GM11168 (cell line): ENCODE measurements around the gene SOX13.

Source experiments
- in situ Hi-C: fragments of 300-500 bp; cut with MboI; formaldehyde crosslinking; loops from one replicate; pipeline ENCODE4 v1.12.0; 2022; ENCODE audit warnings: low sequenced_read_pairs; ENCODE audit not compliant: unreplicated experiment

The SOX13 gene

DNA sequence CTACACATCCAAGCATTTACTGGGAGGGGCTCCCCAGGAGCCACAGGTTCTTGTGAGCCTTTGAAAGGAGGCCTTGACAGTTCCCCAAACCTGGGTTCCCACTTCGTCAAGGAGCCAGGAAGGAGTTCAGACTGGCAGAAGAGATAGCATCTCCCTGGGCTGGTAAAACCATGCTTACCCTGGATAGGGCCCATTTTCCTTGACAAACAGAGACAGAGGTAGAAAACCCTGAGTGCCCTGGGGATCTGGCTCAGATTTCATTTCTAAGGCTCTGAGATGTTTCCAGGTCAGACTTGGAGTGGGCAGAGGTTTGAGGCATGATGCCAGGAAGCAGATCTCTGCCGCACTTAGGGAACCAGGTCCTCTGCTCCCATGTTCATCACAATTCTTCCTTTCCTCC, 76.2 kb downstream of the SOX13 start:
- in situ Hi-C loops: no loop called here

DNA sequence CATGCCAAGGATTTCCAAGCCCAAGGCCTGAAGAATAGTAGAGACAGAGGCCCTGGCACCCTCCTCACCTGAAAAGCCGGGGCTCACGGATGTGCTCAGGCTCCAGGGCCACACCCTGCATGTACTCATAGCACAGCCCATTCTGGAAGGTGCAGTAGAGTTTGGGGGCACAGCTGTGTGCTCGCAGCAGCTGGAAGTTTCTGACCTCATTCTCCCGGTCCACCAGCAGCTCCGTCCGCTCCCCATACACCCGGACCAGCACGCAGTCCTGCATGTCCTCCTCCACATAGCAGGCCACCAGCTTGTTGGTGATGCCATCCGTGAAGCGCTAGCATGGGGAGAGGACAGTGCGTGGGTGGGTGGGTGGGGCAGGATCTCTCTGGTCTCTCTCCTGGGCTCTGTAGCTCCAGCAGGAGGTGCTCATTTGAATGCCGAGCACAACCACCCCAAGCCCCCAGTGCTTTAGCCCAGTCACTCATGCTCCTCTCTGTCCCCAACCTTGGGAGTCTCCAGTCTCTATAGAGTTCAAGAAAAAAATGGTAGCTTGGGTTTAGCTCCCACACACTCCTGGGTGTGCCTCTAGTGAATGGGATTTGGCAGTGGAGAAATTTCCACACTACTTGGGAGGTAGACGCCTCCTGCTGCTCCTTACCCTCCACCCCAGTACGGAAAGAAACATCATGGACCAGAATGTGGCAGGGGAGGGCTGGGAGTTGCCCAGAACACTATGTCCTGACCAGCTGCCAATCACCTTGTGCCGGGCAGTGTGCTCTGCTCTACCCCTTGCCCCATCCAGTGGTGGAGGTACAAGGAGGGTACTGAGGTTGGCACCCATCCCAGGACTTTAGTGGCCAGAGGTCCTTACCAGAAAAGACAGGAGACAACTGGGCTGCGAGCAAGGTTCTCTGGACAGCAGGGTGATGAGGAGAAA, 77.0 kb downstream of the SOX13 start:
- in situ Hi-C loops: no loop called here

DNA sequence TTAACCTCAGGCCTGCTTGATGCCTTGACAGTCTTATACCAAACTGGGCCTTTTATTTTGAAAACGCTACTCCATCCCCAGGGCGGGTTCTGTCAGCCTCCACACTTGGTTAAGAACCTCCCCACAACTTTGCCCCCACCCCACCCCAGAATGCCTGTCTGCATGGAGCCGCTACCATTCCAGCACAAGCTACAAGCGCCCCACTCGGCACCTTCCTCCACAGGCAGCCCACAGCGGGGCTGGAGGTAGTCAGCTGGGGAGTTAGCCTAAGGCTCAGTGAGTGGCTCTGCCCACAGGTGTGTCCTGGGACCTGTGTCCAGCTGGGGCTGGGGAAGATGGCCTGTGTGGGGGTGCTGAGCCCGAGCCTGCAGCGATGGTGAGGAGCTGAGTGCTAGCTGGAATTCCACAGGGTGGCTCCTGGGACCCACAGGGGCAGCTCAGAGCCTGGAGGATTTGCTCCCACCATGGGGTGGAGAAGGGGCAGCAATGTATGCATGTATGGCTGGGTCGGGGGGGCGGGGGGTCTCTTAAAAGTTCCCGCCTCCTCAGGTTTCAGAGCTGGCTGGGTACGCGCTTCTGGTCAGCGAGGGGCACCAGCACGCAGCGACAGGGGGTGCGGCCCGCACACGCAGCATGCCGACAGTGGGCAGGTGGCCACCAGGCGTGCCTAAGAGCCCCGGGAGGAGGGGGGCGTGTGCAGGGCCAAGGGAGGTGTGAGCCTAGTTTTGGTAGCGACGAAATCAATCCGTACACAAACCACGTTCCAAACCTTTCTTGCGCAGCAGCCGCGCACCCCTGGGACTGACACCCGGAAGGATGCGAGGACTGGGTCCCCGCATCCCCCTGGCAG, 78.0 kb downstream of the SOX13 start:
- in situ Hi-C loops: no loop called here

DNA sequence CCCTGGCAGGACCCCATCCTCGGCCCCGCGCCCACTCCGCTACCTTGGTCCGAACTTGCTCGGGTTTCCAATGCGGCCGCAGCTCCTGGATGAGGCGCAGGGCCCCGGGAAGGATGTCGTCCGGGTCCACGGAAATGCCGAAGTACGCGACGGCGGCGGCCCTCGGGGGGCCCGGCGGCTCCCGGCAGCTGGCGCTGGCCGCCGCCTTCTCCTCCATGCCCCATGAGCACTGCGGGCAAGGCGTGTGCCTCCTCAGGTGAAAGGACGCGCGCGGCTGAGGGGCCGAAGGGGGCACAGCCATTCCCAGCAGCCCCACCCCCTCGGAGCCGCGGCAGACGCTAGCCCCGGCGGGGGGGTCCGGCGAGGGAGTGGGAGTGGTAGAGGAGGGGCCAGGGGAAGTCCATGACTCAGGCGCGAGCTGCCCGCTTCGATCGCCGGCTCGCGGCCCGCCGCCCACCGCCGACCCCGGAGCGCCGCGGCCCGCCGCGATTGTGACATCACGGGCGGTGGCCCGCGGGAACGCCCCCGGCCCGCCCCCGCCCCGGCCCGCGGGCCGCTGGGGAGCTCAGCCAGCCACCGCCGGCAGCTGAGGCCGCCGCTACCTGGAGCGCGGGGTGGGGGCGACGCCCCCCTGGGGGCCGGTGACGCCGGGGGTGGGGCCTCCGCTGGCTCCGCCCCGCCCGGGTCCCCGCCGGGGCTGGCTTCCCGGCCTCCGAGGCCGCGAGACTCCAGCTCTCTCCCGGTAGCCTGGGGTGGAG, 78.8 kb downstream of the SOX13 start, which contains the start of gene ETNK2:
Gene ETNK2 (minus strand): TSS at position 493 of the 758 bp plus-strand sequence. CDS start 192 bp downstream, at position 301.
- in situ Hi-C loops: no loop called here

DNA sequence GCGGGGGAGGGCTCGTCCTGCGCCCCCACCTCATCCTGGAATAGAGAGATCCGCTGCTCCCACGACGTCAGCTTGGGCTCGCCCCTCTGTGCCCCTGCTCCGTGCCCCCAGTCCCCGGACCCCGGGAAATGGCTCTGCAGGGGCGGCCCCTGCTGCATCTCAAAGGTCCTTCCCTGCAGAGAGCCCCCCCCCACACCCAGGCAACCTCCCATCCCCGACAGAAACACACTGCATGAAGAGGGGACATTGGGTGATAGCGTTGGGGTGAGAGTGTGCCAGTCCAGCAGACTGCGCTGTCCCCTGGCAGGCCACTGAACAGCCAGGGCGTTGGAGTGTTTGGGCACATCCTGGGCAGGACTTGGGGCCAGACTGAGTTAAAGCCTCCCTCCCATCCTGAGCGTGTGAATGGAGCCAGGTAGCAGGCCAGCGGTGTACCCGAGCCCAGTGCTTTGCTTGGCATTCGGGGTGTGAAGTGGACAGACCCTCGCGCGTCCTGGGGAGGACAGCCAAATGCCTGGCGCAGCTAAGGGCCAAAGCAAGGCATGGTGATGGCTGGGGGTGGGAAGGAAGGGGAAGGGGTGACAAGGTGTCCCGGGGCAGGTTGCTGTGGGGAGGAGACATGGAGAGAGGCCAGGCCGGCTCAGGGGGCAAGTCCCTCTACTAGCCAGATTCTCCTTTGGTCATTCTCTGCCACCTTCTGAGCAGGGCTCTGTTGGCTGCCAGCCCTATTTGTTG, 79.6 kb downstream of the SOX13 start:
- in situ Hi-C loops: no loop called here

DNA sequence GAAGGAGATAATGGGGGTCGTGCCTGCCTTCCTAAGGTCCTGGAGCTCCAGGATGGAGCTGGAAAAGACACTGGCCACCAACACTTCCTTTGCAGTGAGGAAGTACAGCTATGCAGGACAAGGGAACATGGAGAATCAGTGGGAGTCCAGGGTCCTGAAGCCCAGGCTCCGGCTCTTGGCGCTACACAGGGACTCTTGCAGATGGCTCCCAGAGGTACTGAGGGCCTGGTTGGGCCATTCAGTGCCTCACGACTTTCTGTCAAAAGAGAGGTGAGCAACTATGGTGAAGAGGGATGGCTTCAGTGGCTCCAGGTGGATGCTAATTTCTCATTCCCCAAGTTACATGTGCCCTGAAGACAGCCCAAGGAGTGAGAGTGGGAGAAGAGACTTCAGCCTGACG, 80.8 kb downstream of the SOX13 start:
- in situ Hi-C loops: no loop called here

DNA sequence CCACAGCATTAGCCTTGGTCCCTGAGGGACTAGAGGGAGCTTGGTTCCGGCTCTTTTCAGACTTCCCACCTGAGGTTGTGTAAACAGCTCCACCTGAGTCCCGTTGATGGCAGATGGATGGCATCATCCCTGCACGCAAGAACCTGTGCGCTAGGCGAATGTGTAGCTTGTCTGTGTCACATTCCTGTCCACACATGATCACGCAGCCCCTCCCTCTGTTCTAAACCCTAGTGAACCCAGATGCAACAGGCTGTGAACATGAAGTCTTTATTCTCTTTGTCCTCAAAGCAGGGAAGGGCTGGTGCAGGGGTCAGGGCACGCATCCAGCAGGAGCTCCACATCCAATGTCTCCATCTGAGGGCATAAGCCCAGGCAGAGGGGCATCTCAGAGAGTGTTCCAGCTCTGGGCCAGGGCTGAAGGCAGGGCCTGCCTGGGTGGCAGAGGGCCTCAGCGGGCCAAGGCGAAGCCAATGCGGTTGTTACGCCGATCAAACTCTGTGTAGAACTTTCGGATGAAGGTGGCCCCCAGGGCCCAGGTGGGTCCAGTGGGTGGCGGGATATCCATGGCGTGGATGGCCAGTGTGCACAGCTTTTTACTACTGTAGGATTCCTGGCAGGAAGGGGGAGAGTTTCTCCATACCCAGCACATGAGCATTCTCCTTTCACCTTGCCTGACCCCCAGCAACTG, 81.8 kb downstream of the SOX13 start:
- in situ Hi-C loops: no loop called here

DNA sequence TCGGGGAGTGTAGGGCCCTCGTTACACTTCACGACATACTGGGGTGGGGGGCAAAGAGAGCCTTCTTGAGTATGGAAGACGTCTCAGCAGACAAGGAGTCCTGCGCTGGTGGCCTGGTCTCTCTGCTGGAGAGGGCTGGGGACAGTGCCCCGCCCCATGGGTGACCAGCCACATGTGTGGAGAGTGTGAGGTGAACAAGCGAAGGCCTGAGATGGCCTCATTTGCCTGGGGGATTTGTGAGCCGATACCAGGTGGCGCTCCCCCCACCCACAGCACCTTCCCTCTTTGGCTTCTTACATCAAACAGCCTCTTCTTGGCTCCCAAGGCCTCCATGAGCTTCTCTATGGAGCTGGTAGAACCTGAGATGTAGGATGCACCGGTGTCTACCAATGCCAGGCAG, 83.0 kb downstream of the SOX13 start:
- in situ Hi-C loops: no loop called here

DNA sequence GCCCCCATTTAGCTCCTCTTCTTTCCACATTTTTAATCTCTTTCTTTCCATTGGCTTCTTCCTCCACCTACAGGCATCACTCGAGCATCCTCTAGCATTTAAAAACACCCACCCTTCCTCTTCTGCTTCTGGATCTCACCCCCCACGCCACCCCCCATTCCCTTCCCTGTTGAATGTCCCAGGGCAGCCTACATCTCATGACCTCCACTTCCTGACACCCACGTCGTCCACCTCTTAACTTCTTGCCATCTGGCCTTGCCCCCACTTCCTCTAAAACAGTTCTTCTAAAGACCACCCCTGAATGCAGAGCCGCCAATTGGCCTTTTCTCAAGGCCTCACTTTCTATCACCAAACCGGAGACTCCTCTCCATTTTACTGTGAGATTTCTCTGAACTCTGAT, 85.0 kb downstream of the SOX13 start:
- in situ Hi-C loops: no loop called here

DNA sequence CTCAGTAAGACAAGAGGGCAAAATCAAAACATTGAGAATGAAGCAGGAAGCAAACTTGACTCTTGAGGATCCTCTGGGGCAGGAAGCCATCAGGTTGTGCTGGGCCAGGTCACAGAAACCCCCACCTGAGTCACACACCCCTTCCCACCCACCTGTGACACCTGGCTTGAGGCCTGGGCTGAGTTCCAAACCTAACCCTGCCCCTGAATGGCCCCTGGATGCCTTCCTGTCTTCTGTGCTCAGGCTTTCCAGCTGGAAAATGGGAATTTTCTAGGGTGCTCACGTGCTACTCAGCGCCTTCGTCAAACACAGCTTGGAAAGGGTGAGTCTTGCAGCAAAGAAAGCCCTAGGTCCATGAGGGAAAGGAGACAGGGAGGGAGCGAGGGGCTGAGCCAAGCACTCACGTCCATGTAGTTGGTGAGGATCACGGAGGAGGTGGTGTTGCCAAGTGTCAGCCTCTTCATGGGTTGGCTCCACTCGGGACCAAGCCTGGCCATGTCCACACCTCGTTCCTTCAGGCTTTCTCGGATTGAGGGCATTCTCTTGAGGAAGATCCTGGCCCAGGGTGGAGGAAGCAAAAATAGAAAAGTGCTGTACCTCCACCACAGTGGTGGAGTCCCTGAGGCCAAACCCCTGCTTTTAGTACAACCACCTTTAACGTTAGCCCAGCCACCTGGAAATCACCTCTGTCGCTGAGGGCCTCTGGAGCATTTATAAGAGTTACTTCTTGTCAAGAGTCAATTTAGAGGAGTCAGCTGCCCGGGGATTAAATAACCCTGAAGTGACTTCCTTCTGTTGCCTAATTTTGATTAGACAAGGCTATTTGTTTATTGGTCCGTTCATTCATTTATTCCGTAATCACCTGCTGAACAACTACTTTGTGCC, 88.9 kb downstream of the SOX13 start:
- in situ Hi-C loops: no loop called here

DNA sequence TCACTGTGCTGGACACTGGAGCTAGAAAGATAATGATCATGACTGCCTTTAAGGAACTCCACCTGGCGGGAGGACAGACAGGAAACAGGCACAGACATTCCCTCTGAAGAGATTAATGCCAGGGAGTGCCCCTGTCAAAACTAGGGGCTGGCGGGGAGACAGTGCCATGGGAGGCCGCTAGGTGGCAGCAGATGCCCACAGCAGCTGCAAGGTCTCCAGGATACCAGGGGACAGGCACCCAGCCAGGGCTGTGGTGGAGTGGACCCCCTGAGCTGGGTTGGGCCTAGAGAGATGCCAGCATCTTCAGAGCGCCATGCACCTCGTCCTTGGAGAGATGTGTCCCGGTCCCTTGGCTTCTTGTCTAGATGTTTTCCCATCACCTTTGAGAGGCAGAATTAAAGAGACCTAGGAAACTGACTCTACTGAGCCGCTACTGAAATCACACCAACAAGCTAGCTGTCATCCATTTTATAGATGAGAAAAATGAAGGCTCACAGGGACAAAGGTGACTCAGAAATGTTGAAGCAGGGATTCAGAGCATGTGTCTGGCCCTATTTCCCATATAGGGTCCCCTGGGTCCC, 89.7 kb downstream of the SOX13 start:
- in situ Hi-C loops: no loop called here

DNA sequence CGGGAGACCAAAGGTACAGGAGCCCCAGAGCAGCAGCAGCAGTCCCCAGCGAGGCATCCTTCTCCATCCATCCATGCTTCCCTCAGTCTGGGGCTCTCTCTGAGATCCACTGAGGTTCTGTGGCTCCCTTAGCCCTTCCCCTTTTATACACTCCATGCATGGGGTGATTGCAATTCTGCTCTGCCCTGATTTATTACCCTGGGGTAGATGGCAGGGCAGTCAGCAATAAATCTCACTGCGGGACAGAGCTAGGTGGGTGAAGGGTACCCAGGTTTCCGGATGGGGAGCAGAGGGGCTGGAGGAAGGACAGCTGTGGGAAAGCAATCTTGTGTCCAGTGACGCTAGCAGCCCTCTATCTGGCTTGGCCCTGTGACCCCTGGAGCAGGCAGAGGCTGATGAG, 93.3 kb downstream of the SOX13 start, which contains the start of gene REN:
Gene REN (minus strand): TSS at position 119 of the 400 bp plus-strand sequence. CDS start 44 bp downstream, at position 75.
- in situ Hi-C loops: no loop called here

DNA sequence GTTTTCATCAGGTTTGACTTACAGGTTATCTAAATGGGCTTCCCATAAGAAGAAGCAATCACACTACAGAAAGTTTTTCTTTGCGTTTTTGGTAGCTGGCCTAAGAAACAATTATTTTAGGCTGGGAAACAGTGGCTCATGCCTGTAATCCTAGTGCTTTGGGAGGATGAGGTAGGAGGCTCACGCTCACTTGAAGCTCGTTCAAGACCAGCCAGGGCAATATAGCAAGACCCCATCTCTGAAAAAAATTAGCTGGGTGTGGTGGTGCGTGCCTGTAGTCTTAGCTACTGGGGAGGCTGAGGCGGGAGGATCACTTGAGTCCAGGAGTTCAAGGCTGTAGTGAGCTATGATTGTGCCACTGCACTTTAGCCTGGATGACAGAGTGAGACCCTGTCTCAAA, 94.8 kb downstream of the SOX13 start:
- in situ Hi-C loops: no loop called here

DNA sequence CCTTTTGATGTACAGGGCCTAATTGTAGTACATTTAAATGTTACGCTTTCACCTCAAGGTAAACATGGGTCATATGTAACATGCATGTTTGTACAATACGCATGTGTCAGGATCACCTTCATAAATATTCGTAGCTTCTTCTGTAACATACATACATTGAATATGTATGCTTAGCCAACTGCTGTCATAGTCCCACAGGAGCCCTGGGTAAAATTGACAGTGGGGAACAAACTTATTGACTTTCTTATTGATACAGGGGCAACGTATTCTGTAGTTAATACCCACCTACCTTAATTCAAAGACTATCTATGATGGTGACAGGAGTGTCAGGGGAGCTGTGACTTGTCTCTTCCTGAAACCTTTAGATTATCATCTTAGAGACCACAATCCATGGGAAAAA, 96.9 kb downstream of the SOX13 start:
- in situ Hi-C loops: loop anchor here (10.0 kb wide), 1 partner anchor 195 kb away; no protein-coding TSS in a partner anchor

DNA sequence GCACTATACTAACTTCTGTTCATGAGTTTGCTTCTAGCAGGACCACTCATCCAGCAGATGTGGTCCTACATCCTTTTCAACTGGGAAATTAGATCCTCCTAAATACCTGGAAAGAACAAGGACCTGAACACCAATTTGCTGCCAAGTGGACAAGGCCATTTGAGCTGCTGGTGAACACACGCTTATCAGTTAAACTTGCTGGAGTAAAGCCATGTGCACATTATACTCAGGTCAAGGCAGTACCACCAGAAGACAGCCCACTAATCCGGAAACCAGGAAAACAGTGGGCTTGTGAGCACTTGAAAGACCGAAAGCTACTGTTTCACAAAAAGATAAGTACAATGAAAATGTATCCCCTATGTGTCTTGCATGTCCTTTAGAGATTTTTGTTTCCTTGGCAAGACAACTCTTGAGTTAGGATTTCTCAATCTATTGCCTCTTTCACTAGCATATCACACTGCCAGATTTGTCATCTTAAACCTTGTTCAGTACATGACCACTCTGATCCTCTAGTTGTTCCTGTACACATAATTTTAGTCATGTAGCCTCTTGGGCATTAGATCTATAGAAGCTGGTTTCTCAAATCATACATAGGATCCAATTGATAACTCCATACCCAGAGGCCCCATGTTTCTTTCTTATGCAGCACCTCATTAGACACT, 97.7 kb downstream of the SOX13 start:
- in situ Hi-C loops: loop anchor here (10.0 kb wide), 1 partner anchor 194 kb away; no protein-coding TSS in a partner anchor

DNA sequence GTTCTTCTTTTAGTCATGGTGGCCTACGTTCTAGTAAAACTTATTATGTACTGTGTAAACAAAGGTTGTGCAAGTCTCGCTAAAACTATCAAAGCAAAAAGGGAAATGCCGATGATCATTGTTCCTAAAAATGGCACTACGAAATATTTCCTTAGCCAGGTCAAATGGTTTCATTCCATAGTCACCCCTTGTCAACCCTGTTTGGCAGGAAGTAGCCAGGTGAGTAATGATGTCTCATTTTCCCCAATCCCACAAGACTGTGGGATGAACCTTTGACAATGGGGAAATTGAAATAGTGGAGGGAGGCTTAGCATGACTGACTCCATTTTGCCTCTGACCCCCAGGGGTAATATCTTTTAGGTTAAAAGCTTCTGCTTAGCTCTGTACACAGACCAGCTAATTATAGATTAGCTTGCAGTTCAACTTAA, 98.8 kb downstream of the SOX13 start:
- in situ Hi-C loops: loop anchor here (10.0 kb wide), 1 partner anchor 193 kb away; no protein-coding TSS in a partner anchor
